ENCODE results near the gene SH3PXD2A. TPM values are rescaled to one million over a fixed set of nuclear protein-coding genes. Genes with fewer than 3 reads are reported as not detected.

Gene SH3PXD2A
- total and polyA plus RNA-seq, 12 donors, result 6.9 to 44.9 (median 34.4) TPM

DNA sequence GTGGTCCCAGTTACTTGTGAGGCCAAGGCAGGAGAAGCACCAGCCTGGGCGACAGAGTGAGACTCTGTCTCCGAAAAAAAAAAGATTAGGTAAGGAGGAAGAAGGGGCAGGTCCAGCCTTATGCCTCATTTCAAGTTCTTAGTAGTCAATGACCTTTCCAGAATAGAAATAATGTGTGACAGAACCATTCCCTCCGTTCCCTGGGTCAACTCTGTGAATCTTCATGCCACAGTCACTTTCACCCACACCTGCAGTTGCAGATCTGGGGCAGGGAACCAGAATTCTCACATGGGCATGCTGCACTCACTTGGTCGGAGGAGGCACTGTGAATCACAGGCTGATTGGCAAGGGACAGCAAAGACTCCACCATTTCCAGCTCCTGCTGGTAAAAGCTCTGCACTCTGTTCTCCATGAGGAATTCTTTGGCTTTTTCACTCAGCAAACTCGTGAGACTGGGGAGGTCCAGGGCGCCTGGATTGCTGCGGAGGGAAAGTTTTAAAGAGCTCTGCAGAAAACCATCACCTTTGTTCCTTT is 41.9 kb upstream of the SH3PXD2A start:
- intact Hi-C loops (cut with DNase I), result loop anchor here in 2 of 10 donors (5.0 to 10.0 kb wide), 3 partner anchors 70 to 427 kb away; partner anchors contain the start of gene SLK (in 1 of the 2)
- peak in 2 of 8 donors; percentile 21 to 49 for ATAC-seq
- Histone ChIP-seq H3K4me3 (no peak overlapping the region), H3K36me3 (peaks cover 0 to 79% (median 23%) of the 10 kb centered on the region in 9 donors), H3K9me3 (no peaks in the 10 kb centered on the region), H3K27me3 (no peaks in the 10 kb centered on the region), H3K4me1 (peaks cover 14 to 60% (median 43%) of the 10 kb centered on the region in 9 donors), H3K27ac (peak overlapping the region in 7 of 10 donors; percentile 9 to 87 (median 78))
- no peak for DNase-seq
- 71 to 82% methylated on average over 7 of the region's 7 CpGs for WGBS, 2 donors
- no peak for TF ChIP-seq CTCF (IDR thresholded peaks at IDR 0.05)

DNA sequence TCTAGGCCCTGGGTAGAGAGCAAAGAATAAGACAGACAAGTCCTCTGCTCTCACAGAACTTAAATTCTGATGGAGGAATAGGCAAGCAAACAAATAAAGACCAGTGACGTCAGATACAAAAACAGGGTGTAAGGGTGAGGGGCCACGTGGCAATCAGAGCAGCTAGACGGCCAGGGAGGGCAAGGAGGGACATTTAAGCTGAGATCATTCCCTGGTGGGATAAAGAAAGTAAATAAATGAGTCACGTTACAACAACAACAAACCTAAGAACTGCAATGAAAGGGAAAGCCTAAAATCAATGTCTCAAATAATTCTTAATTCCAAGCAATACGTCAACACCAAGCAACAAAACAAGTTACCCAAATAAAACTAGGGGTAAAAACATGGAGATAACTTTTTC is 40.8 kb upstream of the SH3PXD2A start:
- TF ChIP-seq CTCF (IDR thresholded peaks at IDR 0.05), result no peak

GRCh38 chr10:103895411-103896186 is 40.2 kb upstream of the SH3PXD2A start:
- TF ChIP-seq CTCF (IDR thresholded peaks at IDR 0.05), result no peak
- intact Hi-C loops (cut with DNase I), result loop anchor here in 3 of 10 donors (2.0 to 10.0 kb wide), 4 partner anchors 13 to 429 kb away; partner anchors contain the start of gene SLK (in 1 of the 3)
- peak overlapping the region in 9 of 10 donors; percentile 64 to 88 (median 78) for H3K27ac ChIP-seq
- peaks cover 0 to 81% (median 30%) of the 10 kb centered on the region in 9 donors for H3K36me3 ChIP-seq
- peaks cover 14 to 73% (median 43%) of the 10 kb centered on the region in 9 donors for H3K4me1 ChIP-seq
- H3K9me3 ChIP-seq, result no peaks in the 10 kb centered on the region
- no peaks in the 10 kb centered on the region for H3K27me3 ChIP-seq
- ATAC-seq (peak in 6 of 8 donors; percentile 18 to 61 (median 26)), DNase-seq (no peak)
- H3K4me3 ChIP-seq, result peak overlapping the region in 1 of 10 donors; percentile 4
- 48 to 61% methylated on average over 9 of the region's 9 CpGs for WGBS, 2 donors

More for the DNA sequence above, 40.8 kb upstream of the SH3PXD2A start:
- DNase-seq (no peak), ATAC-seq (peak in 1 of 8 donors; percentile 4)
- Histone ChIP-seq H3K36me3 (peaks cover 0 to 81% (median 28%) of the 10 kb centered on the region in 9 donors), H3K4me3 (no peak overlapping the region), H3K27ac (peak overlapping the region in 9 of 10 donors; percentile 64 to 88 (median 78)), H3K4me1 (peaks cover 14 to 67% (median 39%) of the 10 kb centered on the region in 9 donors), H3K27me3 (no peaks in the 10 kb centered on the region), H3K9me3 (no peaks in the 10 kb centered on the region)
- intact Hi-C loops (cut with DNase I), result loop anchor here in 2 of 10 donors (5.0 to 10.0 kb wide), 3 partner anchors 71 to 429 kb away; partner anchors contain the start of gene SLK (in 1 of the 2)
- 60 to 69% methylated on average over 5 of the region's 5 CpGs for WGBS, 2 donors

DNA sequence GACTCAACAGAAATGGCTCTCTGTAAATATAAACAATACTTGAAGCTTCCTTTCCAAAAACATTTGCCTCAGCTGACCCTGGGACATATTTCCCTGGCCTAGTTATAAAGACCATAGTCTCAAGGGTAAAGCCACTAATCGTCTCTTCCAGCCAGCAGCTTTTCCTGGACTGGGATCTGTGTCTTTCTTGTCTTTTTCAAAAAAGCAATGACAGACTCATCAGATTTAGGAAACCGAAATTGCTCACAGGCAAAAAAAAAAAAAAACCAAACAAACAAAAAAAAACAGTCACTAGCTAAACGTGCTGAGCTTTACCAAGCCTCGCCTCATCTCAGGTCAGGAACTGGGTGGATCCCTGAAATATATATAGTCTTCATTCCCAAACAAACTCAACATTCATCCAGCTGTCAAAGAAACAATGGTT is 39.1 kb upstream of the SH3PXD2A start:
- peak; percentile 40 to 83 (median 74) for ATAC-seq
- peak overlapping the region; percentile 31 to 88 (median 78) for H3K27ac ChIP-seq
- no peaks in the 10 kb centered on the region for H3K9me3 ChIP-seq
- no peak for TF ChIP-seq CTCF (IDR thresholded peaks at IDR 0.05)
- H3K4me3 ChIP-seq, result peak overlapping the region in 2 of 10 donors; percentile 1 to 4
- H3K27me3 ChIP-seq, result no peaks in the 10 kb centered on the region
- intact Hi-C loops (cut with DNase I), result loop anchor here in 7 of 10 donors (1.0 to 10.0 kb wide), 7 partner anchors 14 to 430 kb away; partner anchors contain the start of genes SLK (in 3 of the 7), STN1 (in 2 of the 7) and SFR1 (in 1 of the 7)
- H3K4me1 ChIP-seq, result peaks cover 14 to 82% (median 47%) of the 10 kb centered on the region in 9 donors
- H3K36me3 ChIP-seq, result peaks cover 0 to 78% (median 32%) of the 10 kb centered on the region in 9 donors
- peak in 1 of 2 donors; percentile 58 for DNase-seq
- 25 to 32% methylated on average over 4 of the region's 4 CpGs for WGBS, 2 donors

Measured in heart right ventricle (tissue), 16 donors.